Astrocyte (in vitro differentiated cells and primary cell): Measurements from ENCODE around the gene CABP7.

Source experiments
- EZH2 ChIP-seq: IDR thresholded peaks from 2 replicates; pipeline ENCODE4 v1.6.1; 2012; ENCODE audit warnings: mild to moderate bottlenecking, low read length, inconsistent platforms; ENCODE audit not compliant: insufficient read depth
- TF ChIP-seq, protein P1 (sequence below): IDR thresholded peaks from 2 replicates; pipeline ENCODE4 v1.5.1; 2011; ENCODE audit warnings: low read depth, mild to moderate bottlenecking, inconsistent platforms, low read length, moderate library complexity; ENCODE audit not compliant: insufficient read depth

DNA sequence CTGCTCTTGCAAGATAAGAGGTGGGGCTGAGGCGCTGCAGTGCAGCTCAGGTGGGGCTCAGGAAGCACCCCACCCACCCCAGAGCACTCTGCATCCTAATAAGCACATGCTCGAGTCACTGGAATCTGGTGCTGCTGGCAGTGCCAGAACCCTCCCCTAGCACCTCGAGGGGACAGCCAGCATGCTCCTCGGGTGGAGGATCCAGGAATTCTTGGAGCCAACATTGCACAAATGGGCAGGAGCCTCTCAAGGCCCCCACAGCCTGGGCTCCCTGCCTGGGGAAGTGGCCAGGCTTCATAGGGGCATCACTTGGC, 27.5 kb upstream of the CABP7 start:
- TF ChIP-seq, protein P1, sequence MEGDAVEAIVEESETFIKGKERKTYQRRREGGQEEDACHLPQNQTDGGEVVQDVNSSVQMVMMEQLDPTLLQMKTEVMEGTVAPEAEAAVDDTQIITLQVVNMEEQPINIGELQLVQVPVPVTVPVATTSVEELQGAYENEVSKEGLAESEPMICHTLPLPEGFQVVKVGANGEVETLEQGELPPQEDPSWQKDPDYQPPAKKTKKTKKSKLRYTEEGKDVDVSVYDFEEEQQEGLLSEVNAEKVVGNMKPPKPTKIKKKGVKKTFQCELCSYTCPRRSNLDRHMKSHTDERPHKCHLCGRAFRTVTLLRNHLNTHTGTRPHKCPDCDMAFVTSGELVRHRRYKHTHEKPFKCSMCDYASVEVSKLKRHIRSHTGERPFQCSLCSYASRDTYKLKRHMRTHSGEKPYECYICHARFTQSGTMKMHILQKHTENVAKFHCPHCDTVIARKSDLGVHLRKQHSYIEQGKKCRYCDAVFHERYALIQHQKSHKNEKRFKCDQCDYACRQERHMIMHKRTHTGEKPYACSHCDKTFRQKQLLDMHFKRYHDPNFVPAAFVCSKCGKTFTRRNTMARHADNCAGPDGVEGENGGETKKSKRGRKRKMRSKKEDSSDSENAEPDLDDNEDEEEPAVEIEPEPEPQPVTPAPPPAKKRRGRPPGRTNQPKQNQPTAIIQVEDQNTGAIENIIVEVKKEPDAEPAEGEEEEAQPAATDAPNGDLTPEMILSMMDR, result no peak
- TF ChIP-seq EZH2, result no peak
